Measurements from ENCODE around the gene PWP2. TPM values are rescaled to one million over a fixed set of nuclear protein-coding genes. Genes with fewer than 3 reads are reported as not detected.

PWP2 gene
- total and polyA plus RNA-seq, 2 of the 4 experiments (the other 2 are of a cell fraction) = 2.4 to 7.0 TPM

GRCh38 chr21:44067011-44067839, 40.0 kb upstream of the PWP2 start:
- Histone ChIP-seq H3K9me1 (ENCODE audit: insufficient read depth, low read length) (peaks cover 27% of the 10 kb centered on the region), H2AK5ac (ENCODE audit: low read depth, low read length) (no peak overlapping the region), H3K79me1 (ENCODE audit: low read depth in 1 of 2, low read length in 2 of 2) (peaks cover 30 to 80% of the 10 kb centered on the region in 2 experiments), H2BK120ac (ENCODE audit: low read depth, low read length) (no peak overlapping the region), H2BK15ac (ENCODE audit: low read depth, low read length) (no peak overlapping the region), H3K56ac (ENCODE audit: extremely low read depth, insufficient read depth, low read length) (no peak overlapping the region), H3K4ac (ENCODE audit: low read depth, low read length) (no peak overlapping the region), H4K91ac (ENCODE audit: insufficient read depth, low read depth, low read length) (no peak overlapping the region), H2BK5ac (ENCODE audit: low read depth, low read length, poor library complexity, severe bottlenecking) (no peak overlapping the region), H3K23ac (ENCODE audit: low read depth, low read length) (no peak overlapping the region), H3K14ac (replicated peaks; ENCODE audit: low read depth, low read length) (no peak overlapping the region), H4K8ac (ENCODE audit: low read depth in 2 of 2, low read length in 2 of 2) (no peak overlapping the region), H3K27ac (ENCODE audit: insufficient read depth, low read length) (no peak overlapping the region), H2AFZ (replicated peaks; ENCODE audit: low read length, poor library complexity) (peak overlapping the region; percentile 58), H2BK20ac (ENCODE audit: low read depth, low read length) (no peak overlapping the region), H3K9ac (ENCODE audit: low read depth, low read length) (no peak overlapping the region), H3K27me3 (ENCODE audit: control insufficient read depth, insufficient read depth, low read length) (no peaks in the 10 kb centered on the region), H4K20me1 (ENCODE audit: insufficient read depth, low read length) (peaks cover 30% of the 10 kb centered on the region), H4K5ac (ENCODE audit: low read depth, low read length) (no peak overlapping the region), H2AK9ac (replicated peaks; ENCODE audit: low read depth, low read length, poor library complexity) (no peak overlapping the region), H3K18ac (ENCODE audit: low read depth, low read length) (no peak overlapping the region), H3K4me1 (ENCODE audit: control insufficient read depth, insufficient read depth, low read length) (no peaks in the 10 kb centered on the region), H3K9me3 (ENCODE audit: control insufficient read depth, insufficient read depth, low read length) (no peaks in the 10 kb centered on the region), H3K4me2 (ENCODE audit: low read depth, low read length) (no peak overlapping the region), H3K4me3 (ENCODE audit: insufficient read depth, low read depth, low read length) (no peak overlapping the region), H3K36me3 (ENCODE audit: control insufficient read depth, insufficient read depth, low read length) (peaks cover 43% of the 10 kb centered on the region)
- no TSS peak for BruUV-seq (replicated peaks)
- CTCF ChIA-PET = interaction anchor here (0.6 to 1.3 kb wide), 2 partner anchors 11 to 45 kb away, joined by 3 to 5 read pairs; no protein-coding TSS in a partner anchor
- POLR2A ChIA-PET (ENCODE audit: unreplicated experiment) = interaction anchor here (0.6 kb wide), 1 partner anchor 271 kb away, joined by 4 read pairs; no protein-coding TSS in a partner anchor
- dilution Hi-C loops (cut with HindIII; ENCODE audit: low sequenced_read_pairs, unreplicated experiment) = no loop called here
- WGBS, 2 experiments (ENCODE audit: extremely low coverage in 2 of 2, insufficient read length in 1 of 2) = 92% methylated on average over 6 of the region's 15 CpGs; no CpG with 5 or more reads in 1 of the 2 experiments
- DNase-seq (no peak), ATAC-seq (ENCODE audit: low read depth) (peak; percentile 46; the same call in 1 of the 2 replicates)
- no peak for TF ChIP-seq MAZ (IDR thresholded peaks at IDR 0.05; ENCODE audit: borderline replicate concordance, low read depth, low read length)
- in situ Hi-C loops (cut with MboI; ENCODE audit: low sequenced_read_pairs) = no loop called here
- intact Hi-C loops (cut with micrococcal nuclease) = no loop called here

All from IMR-90 (cell line).